ENCODE data around the gene DHX35.

Gene DHX35

DNA sequence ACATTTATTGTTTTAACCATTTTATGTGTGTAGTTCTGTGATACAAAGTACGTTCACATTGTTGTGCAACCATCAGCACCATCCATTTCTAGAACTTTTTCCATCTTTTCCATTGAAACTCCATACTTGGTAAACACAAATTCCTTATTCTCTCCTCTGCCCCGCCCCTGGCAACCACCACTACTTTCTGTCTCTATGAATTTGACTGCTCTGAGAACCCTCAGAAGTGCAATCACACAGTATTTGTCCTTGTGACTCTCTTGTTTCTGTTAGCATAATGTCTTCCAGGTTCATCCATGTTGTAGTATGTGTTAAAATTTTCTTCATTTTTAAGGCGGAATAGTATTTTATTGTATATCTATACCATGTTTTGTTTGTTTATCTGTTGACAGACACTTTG, 56.9 kb downstream of the DHX35 start:
- in situ Hi-C loops (cut with MboI; ENCODE audit: low sequenced_read_pairs), result no loop called here

DNA sequence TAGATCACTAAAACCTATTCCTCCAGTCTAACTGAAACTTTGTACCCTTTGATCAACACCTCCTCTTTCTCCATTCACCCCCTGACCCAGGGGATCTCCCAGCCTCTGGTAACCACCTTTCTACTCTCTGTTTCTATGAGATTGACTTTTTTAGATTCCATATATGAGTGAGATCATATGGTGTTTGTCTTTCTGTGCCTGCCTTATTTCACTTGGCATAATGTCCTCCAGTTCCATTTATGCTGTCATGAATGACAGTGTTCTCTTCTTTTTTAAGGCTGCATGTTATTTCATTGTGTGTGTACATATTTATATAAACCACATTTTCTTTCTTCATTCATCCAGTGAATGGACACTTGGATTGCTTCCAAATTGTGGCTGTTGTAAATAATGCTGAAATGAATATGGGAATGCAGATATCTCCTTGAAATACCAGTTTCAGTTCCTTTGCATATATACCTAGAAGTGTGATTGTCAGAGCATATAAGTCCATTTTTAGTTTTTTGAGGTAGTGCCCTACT, 57.7 kb downstream of the DHX35 start:
- in situ Hi-C loops (cut with MboI; ENCODE audit: low sequenced_read_pairs), result no loop called here

DNA sequence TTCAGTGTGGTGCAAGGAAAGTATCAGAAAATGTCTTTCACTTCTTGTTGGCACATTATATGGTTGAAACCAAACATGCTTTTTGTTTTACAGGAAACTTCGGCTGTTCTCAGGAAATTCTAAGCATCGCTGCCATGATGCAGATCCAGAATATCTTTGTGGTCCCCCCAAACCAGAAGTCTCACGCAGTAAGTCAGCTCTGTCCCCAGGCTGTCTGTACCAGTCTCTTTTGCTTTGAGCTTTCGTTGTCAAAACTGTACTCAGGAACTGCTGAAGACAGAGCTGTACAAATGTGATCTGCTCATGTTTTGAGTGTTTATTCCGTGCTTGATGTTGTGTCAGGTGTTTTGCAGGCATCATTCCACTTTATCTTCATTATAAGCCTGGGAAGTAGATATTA, 59.6 kb downstream of the DHX35 start:
- in situ Hi-C loops (cut with MboI; ENCODE audit: low sequenced_read_pairs), result no loop called here

DNA sequence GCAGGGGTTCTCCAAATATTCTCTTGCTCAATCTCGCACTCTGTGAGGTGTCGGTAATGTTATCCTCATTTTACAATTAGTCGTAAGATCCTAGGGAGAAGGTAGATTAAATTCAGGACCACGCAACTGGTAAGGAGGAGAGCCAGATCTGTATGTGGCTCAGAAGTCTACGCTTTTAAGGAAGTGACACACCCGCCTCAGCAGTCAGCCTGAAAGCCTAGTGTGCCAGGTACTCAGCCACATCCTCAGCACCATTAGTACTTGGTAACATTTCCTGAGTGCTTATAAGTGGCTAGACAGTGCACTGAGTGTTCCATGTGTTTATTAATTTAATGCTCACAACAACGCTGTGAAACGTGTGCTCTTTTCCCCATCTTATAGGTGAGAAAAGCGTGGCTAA, 63.7 kb downstream of the DHX35 start:
- in situ Hi-C loops (cut with MboI; ENCODE audit: low sequenced_read_pairs), result loop anchor here (25.0 kb wide), 1 partner anchor 389 kb away; no protein-coding TSS in a partner anchor

DNA sequence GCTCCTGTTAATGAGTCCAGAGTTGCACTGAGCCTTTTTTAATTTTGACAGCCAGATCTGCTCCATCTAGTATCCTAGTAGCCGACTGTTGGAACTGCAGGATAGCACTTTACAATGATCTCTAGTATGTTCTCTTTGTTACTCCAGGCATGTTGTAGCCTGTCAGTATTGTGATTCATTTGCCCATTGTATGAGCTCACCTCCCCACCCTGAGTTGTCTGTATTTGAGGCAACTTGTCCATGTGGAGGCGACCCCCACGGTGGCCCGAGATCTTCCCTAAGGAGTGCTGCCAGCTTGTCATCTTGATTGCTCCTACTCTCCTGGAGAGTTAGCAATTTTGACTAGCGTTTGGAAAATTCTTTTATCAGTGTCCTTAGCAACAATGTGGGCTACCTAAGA, 67.2 kb downstream of the DHX35 start:
- in situ Hi-C loops (cut with MboI; ENCODE audit: low sequenced_read_pairs), result loop anchor here (25.0 kb wide), 1 partner anchor 392 kb away; no protein-coding TSS in a partner anchor

DNA sequence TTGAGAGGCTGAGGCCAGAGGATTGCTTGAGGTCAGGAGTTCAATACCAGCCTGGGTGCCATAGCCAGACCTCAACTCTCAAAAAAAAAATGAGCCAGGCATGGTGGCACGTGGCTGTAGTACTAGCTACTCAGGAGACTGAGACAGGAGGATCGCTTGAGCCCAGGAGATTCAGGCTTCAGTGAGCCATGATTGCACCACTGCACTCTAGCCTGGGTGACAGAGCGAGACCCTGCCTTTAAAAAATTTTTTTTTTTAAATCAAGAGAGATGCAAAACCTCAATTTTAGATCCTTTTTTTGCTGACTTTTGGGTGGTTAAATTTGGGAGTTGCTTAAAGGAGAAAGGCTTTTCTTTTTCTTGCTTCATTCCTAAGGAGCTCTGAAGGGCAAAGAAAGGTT, 70.9 kb downstream of the DHX35 start:
- in situ Hi-C loops (cut with MboI; ENCODE audit: low sequenced_read_pairs), result loop anchor here (25.0 kb wide), 1 partner anchor 396 kb away; no protein-coding TSS in a partner anchor

DNA sequence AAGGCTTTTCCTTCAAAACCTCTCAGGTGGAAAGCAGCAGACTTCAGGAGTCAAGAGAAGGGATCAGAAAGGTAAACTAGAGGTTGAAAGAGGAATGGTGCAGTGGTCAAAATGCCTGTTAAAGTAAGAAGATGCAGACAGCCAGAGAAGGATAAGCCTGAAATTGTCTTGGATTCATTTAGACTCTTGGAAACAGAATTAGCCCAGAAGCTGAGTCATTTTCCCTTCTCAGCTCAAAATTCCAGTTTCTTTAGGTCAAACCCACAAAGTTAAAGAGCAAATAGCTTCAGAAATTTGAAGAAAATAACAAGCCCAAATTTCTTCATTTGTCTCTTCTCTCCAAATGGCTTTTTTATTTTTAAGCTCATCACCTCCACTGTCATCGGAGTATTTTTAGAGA, 73.9 kb downstream of the DHX35 start:
- in situ Hi-C loops (cut with MboI; ENCODE audit: low sequenced_read_pairs), result loop anchor here (25.0 kb wide), 1 partner anchor 399 kb away; no protein-coding TSS in a partner anchor

DNA sequence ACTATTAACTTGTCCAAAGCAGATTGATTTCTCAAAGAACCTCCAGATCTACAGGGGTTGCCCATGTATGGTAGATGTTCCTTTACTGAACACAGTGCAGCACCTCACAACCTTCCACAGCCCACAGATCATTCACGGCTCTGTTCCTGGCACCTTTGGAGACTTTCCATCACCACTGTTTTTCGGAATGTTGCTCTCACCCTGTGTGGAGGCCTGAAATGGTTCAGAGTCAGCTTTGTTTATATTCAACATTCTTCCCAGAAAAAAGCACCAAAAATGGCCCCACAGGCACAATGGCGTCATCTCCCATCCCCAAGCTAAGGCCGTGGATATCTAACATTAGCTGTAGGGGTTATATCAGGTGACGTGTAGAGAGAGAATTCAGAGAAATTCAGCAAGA, 74.7 kb downstream of the DHX35 start:
- in situ Hi-C loops (cut with MboI; ENCODE audit: low sequenced_read_pairs), result loop anchor here (25.0 kb wide), 1 partner anchor 400 kb away; no protein-coding TSS in a partner anchor

DNA sequence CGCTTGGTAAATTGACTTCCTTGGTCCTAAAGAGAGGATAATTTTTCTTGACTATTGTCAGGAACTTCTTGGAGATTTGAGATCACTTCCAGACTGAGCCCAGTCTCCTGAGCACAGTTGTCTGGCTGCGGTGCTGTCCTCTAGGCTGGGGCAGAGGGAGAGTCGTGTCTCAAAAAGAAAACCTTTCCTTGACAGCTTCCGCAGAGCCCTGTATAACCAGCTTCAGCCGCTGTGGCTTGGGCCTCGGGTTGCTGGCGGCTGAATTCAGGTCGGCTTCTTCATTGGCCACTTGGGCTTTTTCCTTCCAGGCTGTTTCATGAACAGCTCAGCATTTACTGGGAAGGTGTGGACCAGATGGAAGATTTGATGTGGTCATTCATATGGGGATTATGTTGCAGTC, 75.9 kb downstream of the DHX35 start:
- in situ Hi-C loops (cut with MboI; ENCODE audit: low sequenced_read_pairs), result loop anchor here (25.0 kb wide), 1 partner anchor 401 kb away; no protein-coding TSS in a partner anchor

DNA sequence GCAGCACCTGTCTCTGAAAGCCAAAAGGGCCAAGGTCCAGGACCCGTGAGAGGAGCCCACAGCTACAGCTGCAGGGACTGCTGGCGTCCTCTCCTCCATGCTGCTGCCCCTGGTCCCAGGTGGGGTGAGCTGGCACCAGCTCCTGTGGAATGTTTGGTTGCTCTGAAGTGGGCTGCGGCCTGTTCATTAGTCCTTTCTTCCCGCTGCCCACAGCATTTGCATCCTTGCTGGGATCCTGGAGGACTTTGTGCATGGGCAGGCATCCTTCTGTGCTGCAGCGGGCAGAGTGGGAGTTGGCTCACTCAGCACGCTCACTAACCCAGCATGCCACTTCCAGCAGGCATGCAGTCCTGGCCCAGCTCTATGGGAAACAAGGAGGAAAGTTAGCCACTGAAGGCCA, 76.4 kb downstream of the DHX35 start:
- in situ Hi-C loops (cut with MboI; ENCODE audit: low sequenced_read_pairs), result loop anchor here (25.0 kb wide), 1 partner anchor 401 kb away; no protein-coding TSS in a partner anchor

DNA sequence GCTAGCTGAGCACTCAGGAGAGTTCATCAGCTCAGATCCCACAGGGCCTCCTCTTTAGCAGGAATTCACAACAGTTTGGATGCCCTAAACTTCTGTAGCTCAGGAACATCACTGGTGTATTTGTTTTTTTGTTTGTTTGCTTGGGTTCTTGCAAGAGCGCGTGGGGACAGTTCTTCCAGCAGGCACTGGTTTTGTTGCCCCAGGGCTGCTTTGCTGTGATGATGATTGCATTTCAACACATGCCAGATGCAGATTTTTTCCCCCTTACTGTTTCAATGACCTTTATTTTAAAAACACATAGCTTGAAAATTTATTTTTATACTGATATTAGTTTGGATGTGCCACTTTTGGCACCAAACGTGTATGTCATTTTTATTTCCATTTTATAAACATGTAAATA, 77.1 kb downstream of the DHX35 start:
- in situ Hi-C loops (cut with MboI; ENCODE audit: low sequenced_read_pairs), result loop anchor here (25.0 kb wide), 1 partner anchor 402 kb away; no protein-coding TSS in a partner anchor

DNA sequence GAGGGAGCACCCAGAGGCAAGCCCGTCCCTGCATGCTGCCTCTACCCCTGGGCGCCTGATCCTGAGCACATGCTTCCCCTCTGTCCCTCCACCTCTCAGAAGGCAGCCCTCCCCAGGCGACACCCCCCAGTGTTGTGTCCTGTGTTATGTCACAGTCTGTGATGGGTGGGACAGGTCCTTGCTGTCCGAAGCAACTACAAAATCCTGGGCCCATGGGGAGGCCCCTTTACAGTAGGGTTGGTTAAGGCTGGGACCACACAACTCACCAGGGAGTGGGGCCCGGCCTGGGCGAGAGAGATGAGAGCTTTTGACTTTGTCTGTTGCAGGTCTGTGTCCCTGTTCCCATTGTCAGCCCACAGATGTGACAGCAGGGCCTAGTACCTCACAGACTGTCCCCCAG, 78.0 kb downstream of the DHX35 start:
- in situ Hi-C loops (cut with MboI; ENCODE audit: low sequenced_read_pairs), result loop anchor here (25.0 kb wide), 1 partner anchor 403 kb away; no protein-coding TSS in a partner anchor

DNA sequence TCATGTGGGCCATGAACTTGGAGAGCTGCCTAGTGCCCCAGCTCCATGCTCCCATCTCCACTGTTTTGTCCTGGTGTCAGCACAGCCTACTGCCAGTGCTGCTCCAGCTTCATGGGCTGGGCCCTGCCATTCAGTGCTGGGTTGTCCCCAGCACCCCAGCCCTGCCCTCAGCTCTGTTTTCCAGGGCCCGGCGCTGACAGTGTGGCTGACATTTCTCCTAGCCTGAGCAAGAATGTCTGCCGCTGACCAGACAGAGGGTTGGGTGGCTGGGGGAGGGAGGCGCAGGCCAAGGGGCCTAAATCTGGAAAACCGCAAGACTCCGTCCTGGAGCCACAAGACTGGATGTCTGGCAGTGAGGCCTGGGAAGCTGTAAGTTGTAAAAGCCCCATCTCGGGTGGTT, 78.9 kb downstream of the DHX35 start:
- in situ Hi-C loops (cut with MboI; ENCODE audit: low sequenced_read_pairs), result loop anchor here (25.0 kb wide), 1 partner anchor 404 kb away; no protein-coding TSS in a partner anchor

DNA sequence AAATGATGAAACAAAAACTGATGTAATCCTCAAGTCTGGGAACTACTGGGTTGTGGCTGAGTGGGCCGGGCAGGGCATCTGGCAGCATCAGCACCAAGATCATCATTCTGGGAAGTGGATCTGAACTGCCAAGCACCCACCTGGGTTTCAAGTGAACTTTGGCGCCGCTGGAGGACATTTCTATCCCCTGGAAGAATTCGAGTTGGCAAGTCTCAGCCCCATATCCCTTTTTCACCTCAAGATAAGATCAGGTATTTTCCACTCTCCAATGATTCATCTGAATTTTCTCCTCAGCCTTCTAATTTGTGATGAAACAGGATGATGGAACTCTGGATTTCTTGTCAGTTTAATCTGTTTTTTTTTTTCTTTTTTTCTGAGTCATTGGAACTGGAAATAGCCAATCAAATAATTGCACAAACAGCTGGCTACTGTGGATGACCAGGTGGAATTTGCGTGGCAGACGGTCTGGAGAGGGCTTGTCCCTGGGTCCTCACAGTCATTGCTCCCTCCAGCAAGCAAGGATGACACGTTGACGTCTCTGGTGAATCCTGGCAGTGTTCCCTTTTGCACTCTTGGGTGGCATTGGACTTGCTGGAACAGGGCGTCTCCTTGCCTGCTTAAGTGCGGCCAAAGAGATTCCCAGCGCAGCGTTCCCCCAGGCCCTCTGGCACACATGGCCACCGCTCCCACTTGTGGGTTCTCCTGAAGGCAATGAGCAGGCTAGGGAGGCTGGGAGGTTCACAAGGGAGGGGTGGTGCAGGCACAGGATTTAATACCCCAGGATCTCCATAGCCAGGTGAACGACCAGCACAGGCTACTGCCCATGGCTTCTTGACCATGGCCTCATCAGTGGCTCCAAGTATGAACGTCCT, 80.4 kb downstream of the DHX35 start:
- in situ Hi-C loops (cut with MboI; ENCODE audit: low sequenced_read_pairs), result loop anchor here (25.0 kb wide), 1 partner anchor 405 kb away; no protein-coding TSS in a partner anchor

DNA sequence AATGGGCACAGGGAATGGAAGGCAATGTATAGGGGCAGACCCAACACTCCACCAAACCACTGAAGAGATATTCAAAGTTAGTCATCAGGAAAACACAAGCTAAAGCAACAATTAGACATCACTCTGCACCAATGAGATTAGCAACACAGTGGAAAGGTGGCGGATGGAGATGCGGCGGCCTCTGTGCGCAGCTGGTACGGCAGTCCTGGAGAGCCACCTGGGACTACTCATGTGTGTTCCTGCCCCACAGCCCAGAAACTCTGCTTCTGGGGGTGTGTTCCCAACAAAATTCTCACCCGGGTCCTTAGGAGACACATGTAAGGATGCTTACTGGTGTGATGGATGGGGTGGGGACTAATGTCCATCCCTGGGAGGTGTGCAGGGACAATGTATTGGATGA, 82.4 kb downstream of the DHX35 start:
- in situ Hi-C loops (cut with MboI; ENCODE audit: low sequenced_read_pairs), result loop anchor here (25.0 kb wide), 1 partner anchor 407 kb away; no protein-coding TSS in a partner anchor

DNA sequence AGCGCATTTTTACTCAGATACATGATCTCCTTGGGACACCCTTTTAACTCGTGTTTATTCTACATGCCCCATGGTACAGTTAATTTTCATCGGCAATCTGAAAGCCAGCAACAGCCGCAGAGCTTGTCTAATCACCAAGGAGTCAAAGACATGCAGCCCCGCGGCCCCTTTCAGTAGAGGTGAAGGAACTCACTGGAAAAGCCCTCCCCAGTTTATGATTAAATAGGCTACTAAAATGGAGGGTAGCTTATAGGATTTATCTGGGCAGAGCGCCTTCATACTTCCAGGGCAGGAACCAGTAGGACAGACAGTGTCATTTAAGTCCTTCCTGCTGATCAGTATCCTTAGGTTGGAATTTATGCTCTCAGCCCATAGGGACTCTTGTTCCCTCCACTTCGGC, 83.5 kb downstream of the DHX35 start:
- in situ Hi-C loops (cut with MboI; ENCODE audit: low sequenced_read_pairs), result loop anchor here (25.0 kb wide), 1 partner anchor 408 kb away; no protein-coding TSS in a partner anchor

DNA sequence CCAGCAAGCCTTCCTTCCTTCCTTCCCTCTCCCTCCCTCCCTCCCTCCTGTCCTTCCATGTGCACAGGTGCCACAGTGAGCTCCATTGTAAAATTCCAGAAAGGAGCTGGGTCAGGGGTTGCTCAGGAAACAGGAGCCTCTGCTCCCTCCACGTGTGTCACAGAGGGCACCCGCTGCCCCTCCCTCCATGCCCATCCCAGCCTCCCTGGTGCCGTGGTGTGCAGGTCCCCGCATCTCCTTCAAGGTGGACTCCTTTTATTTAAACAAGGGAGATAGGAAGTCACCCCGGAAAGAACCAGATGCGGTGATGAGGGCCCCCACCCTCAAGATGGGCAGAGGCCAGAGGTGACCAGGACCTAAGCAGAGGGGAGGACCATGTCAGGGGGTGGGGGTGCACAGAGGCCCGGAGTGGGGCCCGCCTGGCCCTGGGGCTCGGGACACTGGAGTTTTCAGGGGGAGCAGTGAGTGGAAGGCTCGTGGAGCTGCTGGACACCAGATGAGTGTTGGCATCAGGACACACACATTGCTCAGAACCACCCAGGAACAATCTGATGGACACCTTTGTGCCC, 85.4 kb downstream of the DHX35 start:
- in situ Hi-C loops (cut with MboI; ENCODE audit: low sequenced_read_pairs), result loop anchor here (25.0 kb wide), 1 partner anchor 410 kb away; no protein-coding TSS in a partner anchor

DNA sequence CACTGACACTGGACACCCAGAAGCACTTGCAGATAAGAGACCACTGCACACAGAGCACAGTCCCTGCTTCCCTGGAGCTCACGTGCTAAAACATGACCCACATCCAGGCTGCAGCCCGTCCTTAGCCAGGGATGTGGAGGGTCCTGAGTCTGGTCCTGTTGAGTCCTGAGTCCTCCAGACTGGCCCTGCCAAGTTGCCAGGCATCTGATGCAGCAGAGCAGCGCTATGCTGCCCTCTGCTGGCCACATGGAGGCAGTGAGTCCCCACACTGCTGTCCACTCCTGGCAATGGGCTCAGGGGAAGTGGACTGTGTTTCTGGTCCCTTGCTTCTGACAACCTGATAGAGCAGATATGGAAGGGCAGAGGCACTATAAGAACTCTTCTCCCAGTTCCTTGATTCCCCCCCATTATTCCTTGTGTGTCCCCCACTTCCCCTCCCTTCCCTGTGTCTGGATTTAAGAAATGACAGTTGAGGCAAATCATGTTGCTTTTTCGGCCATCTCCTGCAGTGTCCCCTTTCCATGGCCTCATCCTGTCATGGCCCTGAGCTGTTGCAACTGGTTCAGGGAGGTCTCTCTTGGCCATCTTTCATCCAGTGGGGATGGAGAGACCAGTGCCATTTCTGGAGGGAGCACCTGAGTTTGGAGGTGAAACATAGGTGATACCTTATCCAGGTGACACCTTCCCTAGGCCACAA, 86.0 kb downstream of the DHX35 start:
- in situ Hi-C loops (cut with MboI; ENCODE audit: low sequenced_read_pairs), result loop anchor here (25.0 kb wide), 1 partner anchor 411 kb away; no protein-coding TSS in a partner anchor

DNA sequence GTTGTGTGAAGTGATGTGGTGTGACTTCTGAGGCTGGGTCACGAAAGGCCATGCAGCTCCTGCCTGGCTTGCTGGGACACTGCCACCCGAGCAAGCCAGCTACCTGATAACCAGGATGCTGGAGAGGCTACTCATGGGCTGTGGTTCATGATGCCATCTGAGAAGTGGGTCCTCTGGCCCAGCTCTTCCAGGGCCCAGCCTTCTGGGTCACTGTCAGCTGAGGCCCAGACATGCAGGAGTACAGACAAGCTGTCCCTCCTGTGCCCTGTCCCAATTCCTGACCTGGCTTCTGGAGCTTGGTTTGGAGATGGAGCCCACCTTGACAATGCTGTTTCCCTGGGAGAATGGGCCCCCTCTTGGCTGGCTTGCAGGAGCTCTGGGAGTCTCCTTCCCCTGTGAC, 87.0 kb downstream of the DHX35 start:
- in situ Hi-C loops (cut with MboI; ENCODE audit: low sequenced_read_pairs), result loop anchor here (25.0 kb wide), 1 partner anchor 412 kb away; no protein-coding TSS in a partner anchor
